Measurements from ENCODE around the gene CACNA1C. TPM values are rescaled to one million over a fixed set of nuclear protein-coding genes. Genes with fewer than 3 reads are reported as not detected.
"Not testable (repeated sequence)": the region's sequence is repeated elsewhere in the genome, so short reads cannot be mapped to it uniquely, and the experiment has no call there.

Gene CACNA1C
- polyA plus RNA-seq, 2 donors: 2.1 to 2.5 TPM

DNA sequence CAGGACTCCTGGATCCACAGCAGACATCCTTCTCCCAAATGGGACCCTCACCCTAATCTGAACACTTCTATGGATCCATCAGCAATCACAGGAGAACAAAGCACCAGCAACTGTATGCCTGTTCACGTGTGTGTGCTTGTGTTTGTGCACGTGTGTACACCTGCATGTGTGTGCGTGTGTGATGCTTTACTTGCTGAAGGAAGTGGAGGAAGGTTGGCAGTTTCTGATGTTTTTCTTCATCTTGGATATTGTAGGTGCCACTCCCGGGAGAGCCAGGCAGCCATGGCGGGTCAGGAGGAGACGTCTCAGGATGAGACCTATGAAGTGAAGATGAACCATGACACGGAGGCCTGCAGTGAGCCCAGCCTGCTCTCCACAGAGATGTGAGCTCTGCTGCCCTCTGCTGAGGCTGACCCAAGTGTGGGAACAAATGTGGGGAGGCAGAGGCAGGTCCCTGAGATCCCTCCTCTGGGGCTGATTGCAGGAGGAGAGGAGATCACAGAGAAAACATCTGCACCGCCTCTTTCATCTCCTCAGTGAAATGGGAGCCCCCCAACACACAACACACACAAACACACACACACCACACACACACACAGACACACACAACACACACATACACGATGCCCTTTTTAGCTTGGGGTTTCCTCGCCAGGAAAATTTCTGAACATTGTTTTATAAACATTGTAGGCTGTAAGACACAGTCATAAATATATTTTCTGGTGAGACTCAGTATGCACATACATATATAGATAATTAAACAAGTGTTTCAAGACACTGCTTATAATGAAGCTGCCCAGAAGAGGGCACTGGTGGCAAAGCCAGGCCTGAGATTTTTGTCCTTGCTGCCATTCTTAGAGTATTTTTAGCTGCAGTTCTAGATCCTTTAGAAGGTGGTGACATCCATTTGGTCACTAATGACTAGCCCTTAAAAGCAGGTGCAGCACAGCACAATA lies 629.8 kb downstream of the CACNA1C start:
- Histone ChIP-seq H3K4me3 (ENCODE audit: low read depth in 1 of 2, low read length in 2 of 2) (no peak overlapping the region), H3K27ac (ENCODE audit: low read depth in 2 of 2, low read length in 1 of 2) (no peak overlapping the region), H3K4me1 (ENCODE audit: control insufficient read depth in 2 of 2, insufficient read depth in 2 of 2, low read length in 1 of 2) (no peaks in the 10 kb centered on the region), H3K36me3 (ENCODE audit: control insufficient read depth in 2 of 2, insufficient read depth in 2 of 2, low read length in 1 of 2) (peaks cover 0 to 2% of the 10 kb centered on the region in 2 donors), H3K27me3 (ENCODE audit: control insufficient read depth in 1 of 2, insufficient read depth in 2 of 2, low read length in 2 of 2) (no peaks in the 10 kb centered on the region), H3K9me3 (ENCODE audit: control insufficient read depth in 2 of 2, insufficient read depth in 1 of 2, low read depth in 1 of 2, low read length in 1 of 2) (no peaks in the 10 kb centered on the region)
- 49 to 50% methylated on average over 10 of the region's 10 CpGs for WGBS, 2 donors

DNA sequence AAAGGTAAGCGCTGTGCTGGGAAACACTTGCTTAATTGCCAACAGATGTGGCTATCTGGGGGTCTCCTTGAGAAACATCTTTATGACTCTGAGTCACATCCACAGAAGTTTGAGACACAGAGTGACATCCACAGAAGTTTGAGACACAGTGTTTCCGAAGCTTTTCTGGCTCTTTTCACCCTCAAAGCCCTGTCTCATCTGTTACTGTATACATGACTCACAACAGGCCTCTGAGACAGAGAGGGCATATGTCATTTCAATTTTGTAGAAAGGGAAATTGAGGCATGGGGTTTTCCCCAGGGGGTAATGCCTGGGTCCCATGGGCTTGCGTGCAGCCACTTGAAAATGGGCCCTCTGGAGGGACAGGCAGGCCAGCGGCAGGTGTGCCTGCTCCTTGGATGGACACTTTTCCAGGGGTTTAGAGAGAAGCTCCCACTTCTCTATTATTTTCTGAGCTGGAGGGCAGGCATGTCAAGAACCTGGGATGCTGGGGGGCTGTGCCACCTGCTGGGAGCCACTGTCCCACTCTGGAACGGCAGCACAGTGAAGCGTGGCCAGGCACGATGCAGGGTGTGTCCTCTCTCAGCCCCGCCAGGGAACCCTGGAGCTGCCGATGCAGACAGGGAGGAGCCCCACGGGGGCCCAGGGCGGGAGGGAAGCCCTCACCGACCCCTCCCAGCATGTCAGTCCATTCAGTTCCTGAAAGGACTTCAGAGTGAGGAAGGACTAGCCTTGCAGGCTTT lies 630.7 kb downstream of the CACNA1C start:
- no peak overlapping the region for H3K4me3 ChIP-seq (ENCODE audit: low read depth in 1 of 2, low read length in 2 of 2)
- H3K27me3 ChIP-seq (ENCODE audit: control insufficient read depth in 1 of 2, insufficient read depth in 2 of 2, low read length in 2 of 2): no peaks in the 10 kb centered on the region
- no peaks in the 10 kb centered on the region for H3K4me1 ChIP-seq (ENCODE audit: control insufficient read depth in 2 of 2, insufficient read depth in 2 of 2, low read length in 1 of 2)
- H3K36me3 ChIP-seq (ENCODE audit: control insufficient read depth in 2 of 2, insufficient read depth in 2 of 2, low read length in 1 of 2): peaks cover 0 to 2% of the 10 kb centered on the region in 2 donors
- 50 to 51% methylated on average over 12 of the region's 12 CpGs for WGBS, 2 donors
- no peak overlapping the region for H3K27ac ChIP-seq (ENCODE audit: low read depth in 2 of 2, low read length in 1 of 2)
- H3K9me3 ChIP-seq (ENCODE audit: control insufficient read depth in 2 of 2, insufficient read depth in 1 of 2, low read depth in 1 of 2, low read length in 1 of 2): no peaks in the 10 kb centered on the region

DNA sequence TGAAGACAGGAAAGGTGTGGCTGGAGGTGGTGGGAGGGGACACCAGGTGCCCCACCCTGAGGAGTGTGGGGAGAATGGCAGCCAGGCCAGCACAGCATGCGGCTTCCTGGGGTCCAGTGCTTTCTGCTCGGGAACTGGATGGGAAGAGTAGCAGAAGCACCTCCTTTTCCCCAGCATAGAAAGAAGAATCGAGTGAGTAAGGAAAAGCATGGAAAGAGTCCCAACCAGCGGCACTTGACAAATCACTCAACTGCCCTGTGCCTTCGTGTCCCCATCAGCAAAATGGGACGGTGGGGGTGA lies 631.2 kb downstream of the CACNA1C start:
- WGBS, 2 donors: 54 to 64% methylated on average over 6 of the region's 6 CpGs
- not testable (repeated sequence) for H3K36me3 ChIP-seq (ENCODE audit: control insufficient read depth in 2 of 2, insufficient read depth in 2 of 2, low read length in 1 of 2); H3K27ac ChIP-seq (ENCODE audit: low read depth in 2 of 2, low read length in 1 of 2); H3K4me3 ChIP-seq (ENCODE audit: low read depth in 1 of 2, low read length in 2 of 2); H3K27me3 ChIP-seq (ENCODE audit: control insufficient read depth in 1 of 2, insufficient read depth in 2 of 2, low read length in 2 of 2); H3K9me3 ChIP-seq (ENCODE audit: control insufficient read depth in 2 of 2, insufficient read depth in 1 of 2, low read depth in 1 of 2, low read length in 1 of 2); H3K4me1 ChIP-seq (ENCODE audit: control insufficient read depth in 2 of 2, insufficient read depth in 2 of 2, low read length in 1 of 2)

DNA sequence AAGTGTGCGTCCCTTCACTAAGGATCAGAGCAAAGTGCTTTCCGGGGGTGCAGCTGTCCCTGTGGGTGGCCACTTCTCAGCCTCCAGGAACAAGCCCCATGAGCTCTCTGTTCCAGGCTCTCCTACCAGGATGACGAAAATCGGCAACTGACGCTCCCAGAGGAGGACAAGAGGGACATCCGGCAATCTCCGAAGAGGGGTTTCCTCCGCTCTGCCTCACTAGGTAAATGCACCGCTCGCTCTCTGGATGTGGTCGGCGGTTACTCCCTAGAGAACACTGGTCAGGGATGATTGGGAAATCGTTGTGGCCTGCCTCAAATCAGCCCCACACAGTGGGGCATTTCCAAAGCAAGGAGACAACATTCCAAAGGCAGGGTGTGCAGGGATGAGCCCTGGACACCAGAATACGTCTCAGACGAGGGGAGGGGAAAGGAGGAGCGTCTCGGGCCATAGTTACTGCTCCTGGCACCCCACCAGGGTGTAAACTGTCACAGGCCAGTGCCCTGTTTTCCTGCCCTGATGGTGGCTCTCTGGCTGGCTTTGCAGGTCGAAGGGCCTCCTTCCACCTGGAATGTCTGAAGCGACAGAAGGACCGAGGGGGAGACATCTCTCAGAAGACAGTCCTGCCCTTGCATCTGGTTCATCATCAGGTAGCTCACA lies 633.0 kb downstream of the CACNA1C start:
- 83 to 86% methylated on average over 20 of the region's 20 CpGs for WGBS, 2 donors
- not testable (repeated sequence) for H3K36me3 ChIP-seq (ENCODE audit: control insufficient read depth in 2 of 2, insufficient read depth in 2 of 2, low read length in 1 of 2); H3K27ac ChIP-seq (ENCODE audit: low read depth in 2 of 2, low read length in 1 of 2); H3K4me3 ChIP-seq (ENCODE audit: low read depth in 1 of 2, low read length in 2 of 2); H3K4me1 ChIP-seq (ENCODE audit: control insufficient read depth in 2 of 2, insufficient read depth in 2 of 2, low read length in 1 of 2); H3K9me3 ChIP-seq (ENCODE audit: control insufficient read depth in 2 of 2, insufficient read depth in 1 of 2, low read depth in 1 of 2, low read length in 1 of 2); H3K27me3 ChIP-seq (ENCODE audit: control insufficient read depth in 1 of 2, insufficient read depth in 2 of 2, low read length in 2 of 2)

DNA sequence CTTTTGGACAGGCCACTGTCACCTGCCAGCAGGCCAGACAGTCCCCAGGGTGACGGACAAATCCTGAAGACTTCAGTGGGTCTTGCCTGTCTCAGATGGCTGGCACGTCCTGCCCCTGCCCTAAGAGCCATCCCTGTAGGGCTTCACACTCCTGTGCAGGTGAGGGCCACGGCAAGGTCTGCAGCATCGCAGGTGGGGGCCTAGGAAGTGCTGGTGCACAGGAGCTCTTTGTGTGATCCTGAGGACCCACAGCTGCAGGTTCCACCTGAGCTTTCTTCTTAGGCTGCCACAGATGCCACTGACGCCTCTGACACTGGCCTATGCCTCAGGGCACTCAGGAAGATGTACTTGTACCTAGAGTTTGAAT lies 633.5 kb downstream of the CACNA1C start:
- H3K4me3 ChIP-seq (ENCODE audit: low read depth in 1 of 2, low read length in 2 of 2): no peak overlapping the region
- no peaks in the 10 kb centered on the region for H3K36me3 ChIP-seq (ENCODE audit: control insufficient read depth in 2 of 2, insufficient read depth in 2 of 2, low read length in 1 of 2)
- no peak overlapping the region for H3K27ac ChIP-seq (ENCODE audit: low read depth in 2 of 2, low read length in 1 of 2)
- H3K4me1 ChIP-seq (ENCODE audit: control insufficient read depth in 2 of 2, insufficient read depth in 2 of 2, low read length in 1 of 2): peaks cover 0 to 2% of the 10 kb centered on the region in 2 donors
- H3K27me3 ChIP-seq (ENCODE audit: control insufficient read depth in 1 of 2, insufficient read depth in 2 of 2, low read length in 2 of 2): no peaks in the 10 kb centered on the region
- no peaks in the 10 kb centered on the region for H3K9me3 ChIP-seq (ENCODE audit: control insufficient read depth in 2 of 2, insufficient read depth in 1 of 2, low read depth in 1 of 2, low read length in 1 of 2)
- 85 to 91% methylated on average over 5 of the region's 5 CpGs for WGBS, 2 donors

DNA sequence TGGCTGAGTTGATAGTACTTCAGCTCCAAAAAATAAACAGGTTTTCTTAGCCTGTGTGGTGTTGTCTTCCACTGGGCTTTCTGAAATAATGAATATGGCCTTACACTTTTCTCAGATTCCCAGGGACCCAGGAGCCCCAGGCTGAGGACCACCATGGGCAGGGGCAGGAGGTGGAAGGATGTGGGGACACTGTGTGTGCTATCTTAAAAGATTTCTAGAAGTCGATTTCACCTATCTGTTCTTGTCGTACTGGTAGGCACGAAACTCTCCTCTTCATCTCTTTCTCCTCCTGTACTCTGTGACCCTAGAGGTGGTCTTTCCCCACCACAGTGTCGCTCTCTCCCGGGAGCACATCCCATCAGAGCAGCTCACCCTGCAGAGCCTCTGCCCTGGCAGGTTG lies 634.3 kb downstream of the CACNA1C start:
- 92 to 93% methylated on average over 5 of the region's 5 CpGs for WGBS, 2 donors
- no peaks in the 10 kb centered on the region for H3K36me3 ChIP-seq (ENCODE audit: control insufficient read depth in 2 of 2, insufficient read depth in 2 of 2, low read length in 1 of 2)

DNA sequence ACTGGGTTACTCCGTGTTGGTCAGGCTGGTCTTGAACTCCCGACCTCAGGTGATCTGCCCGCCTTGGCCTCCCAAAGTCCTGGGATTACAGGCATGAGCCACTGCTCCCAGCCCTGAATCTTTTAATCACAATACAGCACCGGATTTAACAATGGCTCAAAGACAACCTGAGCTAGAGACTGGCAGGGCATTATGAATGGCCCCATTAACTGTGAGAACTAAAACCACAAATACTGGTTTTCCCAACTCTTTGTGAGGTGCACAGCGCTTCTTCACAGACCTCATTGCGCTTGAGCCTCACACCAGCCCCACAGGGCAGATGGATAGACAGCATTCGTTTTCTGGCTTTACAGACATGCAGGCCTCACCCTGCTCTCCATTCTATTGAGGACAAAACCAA lies 634.9 kb downstream of the CACNA1C start:
- Histone ChIP-seq H3K27me3 (ENCODE audit: control insufficient read depth in 1 of 2, insufficient read depth in 2 of 2, low read length in 2 of 2) (no peaks in the 10 kb centered on the region), H3K4me1 (ENCODE audit: control insufficient read depth in 2 of 2, insufficient read depth in 2 of 2, low read length in 1 of 2) (peaks cover 0 to 5% of the 10 kb centered on the region in 2 donors), H3K27ac (ENCODE audit: low read depth in 2 of 2, low read length in 1 of 2) (no peak overlapping the region), H3K9me3 (ENCODE audit: control insufficient read depth in 2 of 2, insufficient read depth in 1 of 2, low read depth in 1 of 2, low read length in 1 of 2) (peaks cover 0 to 2% of the 10 kb centered on the region in 2 donors), H3K36me3 (ENCODE audit: control insufficient read depth in 2 of 2, insufficient read depth in 2 of 2, low read length in 1 of 2) (no peaks in the 10 kb centered on the region), H3K4me3 (ENCODE audit: low read depth in 1 of 2, low read length in 2 of 2) (no peak overlapping the region)
- WGBS, 2 donors: 87 to 89% methylated on average over 7 of the region's 7 CpGs

More for the DNA sequence above, 634.3 kb downstream of the CACNA1C start:
- Histone ChIP-seq H3K27ac (ENCODE audit: low read depth in 2 of 2, low read length in 1 of 2) (no peak overlapping the region), H3K27me3 (ENCODE audit: control insufficient read depth in 1 of 2, insufficient read depth in 2 of 2, low read length in 2 of 2) (no peaks in the 10 kb centered on the region), H3K9me3 (ENCODE audit: control insufficient read depth in 2 of 2, insufficient read depth in 1 of 2, low read depth in 1 of 2, low read length in 1 of 2) (no peaks in the 10 kb centered on the region), H3K4me1 (ENCODE audit: control insufficient read depth in 2 of 2, insufficient read depth in 2 of 2, low read length in 1 of 2) (peaks cover 0 to 2% of the 10 kb centered on the region in 2 donors), H3K4me3 (ENCODE audit: low read depth in 1 of 2, low read length in 2 of 2) (no peak overlapping the region)

DNA sequence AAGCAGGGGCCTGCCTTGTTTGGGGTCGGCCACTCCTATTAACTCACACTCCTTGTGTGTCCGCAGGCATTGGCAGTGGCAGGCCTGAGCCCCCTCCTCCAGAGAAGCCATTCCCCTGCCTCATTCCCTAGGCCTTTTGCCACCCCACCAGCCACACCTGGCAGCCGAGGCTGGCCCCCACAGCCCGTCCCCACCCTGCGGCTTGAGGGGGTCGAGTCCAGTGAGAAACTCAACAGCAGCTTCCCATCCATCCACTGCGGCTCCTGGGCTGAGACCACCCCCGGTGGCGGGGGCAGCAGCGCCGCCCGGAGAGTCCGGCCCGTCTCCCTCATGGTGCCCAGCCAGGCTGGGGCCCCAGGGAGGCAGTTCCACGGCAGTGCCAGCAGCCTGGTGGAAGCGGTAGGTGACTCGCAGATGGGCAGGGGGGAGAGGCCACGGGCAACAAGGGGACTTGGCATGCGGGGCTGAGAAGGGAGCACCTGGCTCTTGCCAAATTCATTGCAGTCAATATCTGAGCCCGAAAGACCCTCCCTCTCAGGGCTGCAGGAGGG lies 635.7 kb downstream of the CACNA1C start:
- H3K27me3 ChIP-seq (ENCODE audit: control insufficient read depth in 1 of 2, insufficient read depth in 2 of 2, low read length in 2 of 2): no peaks in the 10 kb centered on the region
- no peak overlapping the region for H3K27ac ChIP-seq (ENCODE audit: low read depth in 2 of 2, low read length in 1 of 2)
- 90 to 91% methylated on average over 20 of the region's 20 CpGs for WGBS, 2 donors
- H3K4me1 ChIP-seq (ENCODE audit: control insufficient read depth in 2 of 2, insufficient read depth in 2 of 2, low read length in 1 of 2): peaks cover 2 to 5% of the 10 kb centered on the region in 2 donors
- no peaks in the 10 kb centered on the region for H3K36me3 ChIP-seq (ENCODE audit: control insufficient read depth in 2 of 2, insufficient read depth in 2 of 2, low read length in 1 of 2)
- peaks cover 0 to 2% of the 10 kb centered on the region in 2 donors for H3K9me3 ChIP-seq (ENCODE audit: control insufficient read depth in 2 of 2, insufficient read depth in 1 of 2, low read depth in 1 of 2, low read length in 1 of 2)
- H3K4me3 ChIP-seq (ENCODE audit: low read depth in 1 of 2, low read length in 2 of 2): no peak overlapping the region

DNA sequence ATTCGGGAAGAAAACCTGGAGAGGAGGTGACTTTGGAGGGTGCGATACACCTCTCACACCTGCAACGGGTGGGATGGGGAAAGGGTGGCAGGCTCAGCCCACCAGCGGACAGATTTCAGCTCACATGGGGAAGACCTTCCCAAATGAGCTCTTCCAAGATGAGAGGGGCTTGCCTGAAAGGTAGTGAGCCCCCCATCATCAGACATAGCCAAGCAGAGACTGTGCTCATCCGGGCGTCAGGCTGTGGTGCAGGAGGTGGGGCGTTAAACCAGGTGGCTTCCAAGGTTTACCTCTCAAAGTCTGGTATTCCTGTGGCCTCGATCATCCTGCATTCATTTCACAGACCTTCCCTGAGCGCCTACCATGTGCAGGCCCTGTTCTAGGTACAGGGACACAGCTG lies 636.6 kb downstream of the CACNA1C start:
- Histone ChIP-seq H3K4me1 (ENCODE audit: control insufficient read depth in 2 of 2, insufficient read depth in 2 of 2, low read length in 1 of 2) (peaks cover 2 to 5% of the 10 kb centered on the region in 2 donors), H3K9me3 (ENCODE audit: control insufficient read depth in 2 of 2, insufficient read depth in 1 of 2, low read depth in 1 of 2, low read length in 1 of 2) (peaks cover 0 to 2% of the 10 kb centered on the region in 2 donors), H3K27me3 (ENCODE audit: control insufficient read depth in 1 of 2, insufficient read depth in 2 of 2, low read length in 2 of 2) (no peaks in the 10 kb centered on the region), H3K27ac (ENCODE audit: low read depth in 2 of 2, low read length in 1 of 2) (no peak overlapping the region), H3K4me3 (ENCODE audit: low read depth in 1 of 2, low read length in 2 of 2) (no peak overlapping the region), H3K36me3 (ENCODE audit: control insufficient read depth in 2 of 2, insufficient read depth in 2 of 2, low read length in 1 of 2) (no peaks in the 10 kb centered on the region)
- WGBS, 2 donors: 92 to 93% methylated on average over 9 of the region's 9 CpGs

All from esophagus (tissue), 2 donors.